ENCODE results near the gene TSPAN9. TPM values are rescaled to one million over a fixed set of nuclear protein-coding genes. Genes with fewer than 3 reads are reported as not detected.

TSPAN9 gene
- polyA plus RNA-seq, 1 donor (not counting 4 experiments of a cell fraction or from before 2014, with no cell fraction given) = 27.5 TPM

DNA sequence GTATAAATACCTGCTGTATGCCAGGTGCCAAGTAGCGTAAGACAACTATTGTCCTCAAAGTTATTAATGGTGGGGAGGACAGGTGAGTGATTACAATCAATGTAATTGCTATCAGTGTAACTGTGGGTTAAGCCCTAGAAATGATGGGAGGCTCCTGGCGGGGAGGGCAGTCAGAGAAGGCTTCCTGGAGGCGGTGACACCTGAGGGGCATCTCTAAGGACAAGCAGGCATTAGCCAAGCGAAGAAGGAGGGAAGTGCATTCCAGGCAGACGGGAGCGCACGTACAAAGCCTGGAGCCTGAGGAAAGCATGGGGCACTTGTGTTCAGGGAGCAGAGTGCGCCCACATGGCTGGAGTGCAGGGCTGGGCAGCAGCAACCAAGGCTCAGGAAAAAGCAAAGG is 230.9 kb downstream of the TSPAN9 start:
- Histone ChIP-seq H3K9ac (ENCODE audit: control insufficient read depth, extremely low read depth, insufficient read depth, low read length) (no peak overlapping the region), H3K27me3 (ENCODE audit: control insufficient read depth, extremely low read depth, insufficient read depth, low read length) (no peaks in the 10 kb centered on the region), H3K4me3 (ENCODE audit: control insufficient read depth in 2 of 3, extremely low read depth in 1 of 3, insufficient read depth in 2 of 3, low read depth in 1 of 3, low read length in 3 of 3) (no peak overlapping the region), H3K9me3 (ENCODE audit: control insufficient read depth, low read depth, low read length) (no peaks in the 10 kb centered on the region), H3K9me1 (ENCODE audit: control insufficient read depth, extremely low read depth, insufficient read depth, low read length) (no peaks in the 10 kb centered on the region), H3K27ac (ENCODE audit: control insufficient read depth, insufficient read depth, low read length) (no peak overlapping the region), H3K4me1 (ENCODE audit: control insufficient read depth, extremely low read depth, insufficient read depth, low read length) (peaks cover 49% of the 10 kb centered on the region), H3K79me2 (ENCODE audit: control insufficient read depth, insufficient read depth, low read length) (no peaks in the 10 kb centered on the region), H3K4me2 (ENCODE audit: control insufficient read depth, extremely low read depth, insufficient read depth, low read depth, low read length) (no peak overlapping the region), H2AFZ (ENCODE audit: control insufficient read depth, low read length) (no peak overlapping the region), H3K36me3 (ENCODE audit: control insufficient read depth in 2 of 2, extremely low read depth in 1 of 2, insufficient read depth in 2 of 2, low read length in 2 of 2) (no peaks in the 10 kb centered on the region), H4K20me1 (ENCODE audit: control insufficient read depth, extremely low read depth, insufficient read depth, low read length) (no peaks in the 10 kb centered on the region)
- FAIRE-seq = no peak
- no peak for DNase-seq (ENCODE audit: low read depth, low spot score)
- TF ChIP-seq, protein P1, sequence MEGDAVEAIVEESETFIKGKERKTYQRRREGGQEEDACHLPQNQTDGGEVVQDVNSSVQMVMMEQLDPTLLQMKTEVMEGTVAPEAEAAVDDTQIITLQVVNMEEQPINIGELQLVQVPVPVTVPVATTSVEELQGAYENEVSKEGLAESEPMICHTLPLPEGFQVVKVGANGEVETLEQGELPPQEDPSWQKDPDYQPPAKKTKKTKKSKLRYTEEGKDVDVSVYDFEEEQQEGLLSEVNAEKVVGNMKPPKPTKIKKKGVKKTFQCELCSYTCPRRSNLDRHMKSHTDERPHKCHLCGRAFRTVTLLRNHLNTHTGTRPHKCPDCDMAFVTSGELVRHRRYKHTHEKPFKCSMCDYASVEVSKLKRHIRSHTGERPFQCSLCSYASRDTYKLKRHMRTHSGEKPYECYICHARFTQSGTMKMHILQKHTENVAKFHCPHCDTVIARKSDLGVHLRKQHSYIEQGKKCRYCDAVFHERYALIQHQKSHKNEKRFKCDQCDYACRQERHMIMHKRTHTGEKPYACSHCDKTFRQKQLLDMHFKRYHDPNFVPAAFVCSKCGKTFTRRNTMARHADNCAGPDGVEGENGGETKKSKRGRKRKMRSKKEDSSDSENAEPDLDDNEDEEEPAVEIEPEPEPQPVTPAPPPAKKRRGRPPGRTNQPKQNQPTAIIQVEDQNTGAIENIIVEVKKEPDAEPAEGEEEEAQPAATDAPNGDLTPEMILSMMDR (optimal IDR thresholded peaks at IDR 0.05 in 1 of 3, IDR thresholded peaks at IDR 0.05 in 1 of 3, conservative IDR thresholded peaks at IDR 0.05 in 1 of 3; ENCODE audit: extremely low read depth in 1 of 3, insufficient read depth in 2 of 3, low read length in 3 of 3) = no peak
- TF ChIP-seq EZH2 (IDR thresholded peaks at IDR 0.05; ENCODE audit: low read length) = no peak
- dilution Hi-C loops (cut with MboI; ENCODE audit: extremely low pct_ligation_motif_present, low sequenced_read_pairs) = no loop called here

DNA sequence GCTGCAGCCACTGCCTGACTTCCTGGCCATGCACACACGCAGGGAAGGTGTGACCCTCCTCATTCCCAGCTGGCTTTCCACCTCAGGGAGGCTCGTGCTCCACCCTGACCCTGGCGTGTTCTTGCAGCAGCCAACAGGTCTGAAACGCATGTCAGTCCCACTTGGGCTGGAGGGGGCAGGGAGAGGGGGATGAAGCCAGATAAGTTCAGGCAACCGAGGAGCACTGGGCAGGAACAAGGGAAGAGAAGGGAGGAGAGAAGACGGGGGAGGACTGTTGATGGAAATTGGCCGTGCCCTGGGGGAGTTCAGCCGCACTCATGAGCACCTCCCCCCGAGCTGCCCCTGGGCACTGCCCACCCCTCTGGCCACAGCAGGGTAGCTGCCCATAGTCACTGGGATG is 231.4 kb downstream of the TSPAN9 start:
- TF ChIP-seq EZH2 (IDR thresholded peaks at IDR 0.05; ENCODE audit: low read length) = no peak
- TF ChIP-seq, protein P1 (optimal IDR thresholded peaks at IDR 0.05 in 1 of 3, IDR thresholded peaks at IDR 0.05 in 1 of 3, conservative IDR thresholded peaks at IDR 0.05 in 1 of 3; ENCODE audit: extremely low read depth in 1 of 3, insufficient read depth in 2 of 3, low read length in 3 of 3) = no peak
- H3K9me1 ChIP-seq (ENCODE audit: control insufficient read depth, extremely low read depth, insufficient read depth, low read length) = no peaks in the 10 kb centered on the region
- no peaks in the 10 kb centered on the region for H3K9me3 ChIP-seq (ENCODE audit: control insufficient read depth, low read depth, low read length)
- FAIRE-seq = no peak
- dilution Hi-C loops (cut with MboI; ENCODE audit: extremely low pct_ligation_motif_present, low sequenced_read_pairs) = no loop called here
- H2AFZ ChIP-seq (ENCODE audit: control insufficient read depth, low read length) = no peak overlapping the region
- peaks cover 54% of the 10 kb centered on the region for H3K4me1 ChIP-seq (ENCODE audit: control insufficient read depth, extremely low read depth, insufficient read depth, low read length)
- no peak overlapping the region for H3K4me2 ChIP-seq (ENCODE audit: control insufficient read depth, extremely low read depth, insufficient read depth, low read depth, low read length)
- no peaks in the 10 kb centered on the region for H3K79me2 ChIP-seq (ENCODE audit: control insufficient read depth, insufficient read depth, low read length)
- H3K9ac ChIP-seq (ENCODE audit: control insufficient read depth, extremely low read depth, insufficient read depth, low read length) = no peak overlapping the region
- no peak overlapping the region for H3K27ac ChIP-seq (ENCODE audit: control insufficient read depth, insufficient read depth, low read length)
- no peaks in the 10 kb centered on the region for H3K36me3 ChIP-seq (ENCODE audit: control insufficient read depth in 2 of 2, extremely low read depth in 1 of 2, insufficient read depth in 2 of 2, low read length in 2 of 2)
- no peak for DNase-seq (ENCODE audit: low read depth, low spot score)
- no peaks in the 10 kb centered on the region for H4K20me1 ChIP-seq (ENCODE audit: control insufficient read depth, extremely low read depth, insufficient read depth, low read length)
- no peak overlapping the region for H3K4me3 ChIP-seq (ENCODE audit: control insufficient read depth in 2 of 3, extremely low read depth in 1 of 3, insufficient read depth in 2 of 3, low read depth in 1 of 3, low read length in 3 of 3)
- H3K27me3 ChIP-seq (ENCODE audit: control insufficient read depth, extremely low read depth, insufficient read depth, low read length) = no peaks in the 10 kb centered on the region
